Activated naive CD8-positive, alpha-beta T cell (primary cell): Measurements from ENCODE around the gene GEMIN7.

Source experiments
- H3K27ac Mint-ChIP-seq: one replicate; pipeline ENCODE4 v1.8.0; 2021; ENCODE audit warnings: mixed read lengths
- H3K27me3 Mint-ChIP-seq: one replicate; pipeline ENCODE4 v1.8.0; 2021; ENCODE audit warnings: mixed read lengths
- H3K36me3 Mint-ChIP-seq: one replicate; pipeline ENCODE4 v1.8.0; 2021; ENCODE audit warnings: mixed read lengths
- H3K4me1 Mint-ChIP-seq: one replicate; pipeline ENCODE4 v1.8.0; 2021; ENCODE audit warnings: low read depth, mixed read lengths
- H3K4me3 Mint-ChIP-seq: one replicate; pipeline ENCODE4 v1.8.0; 2021; ENCODE audit warnings: mild to moderate bottlenecking, mixed read lengths
- H3K9me3 Mint-ChIP-seq: one replicate; pipeline ENCODE4 v1.8.0; 2021; ENCODE audit warnings: low read depth, mixed read lengths

The GEMIN7 gene

DNA sequence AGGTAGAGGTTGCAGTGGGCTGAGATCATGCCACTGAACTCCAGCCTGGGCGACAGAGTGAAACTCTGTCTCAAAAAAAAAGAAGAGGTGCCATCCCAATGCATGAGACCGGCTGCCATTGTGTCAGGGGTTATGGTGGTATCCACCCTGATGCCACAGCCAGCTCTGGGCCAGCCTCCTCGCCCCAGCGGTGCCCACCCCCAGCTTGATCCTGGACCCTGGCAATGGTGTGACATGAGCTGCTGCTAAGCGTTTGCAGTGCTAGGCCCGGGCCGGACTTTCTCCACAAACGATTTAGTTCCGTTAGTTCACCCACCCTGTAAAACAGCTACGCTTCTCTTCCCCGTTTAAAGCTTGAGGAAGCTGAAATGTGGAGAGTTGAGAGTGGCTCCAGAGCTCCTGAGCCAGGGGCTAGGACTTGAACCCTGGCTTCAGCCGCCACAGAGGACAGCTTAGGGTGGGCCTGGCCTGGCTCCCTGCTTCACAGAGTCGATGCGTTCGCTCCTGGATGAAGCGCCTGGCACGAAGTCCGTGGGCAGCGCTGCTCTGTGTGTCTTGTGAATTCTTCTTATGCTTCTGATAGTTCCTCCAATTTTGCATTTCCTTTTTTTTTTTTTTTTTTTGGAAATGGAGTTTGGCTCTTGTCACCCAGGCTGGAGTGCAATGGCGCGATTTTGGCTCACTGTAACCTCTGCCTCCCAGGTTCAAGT is 56.3 kb downstream of the GEMIN7 start:
- H3K4me1 Mint-ChIP-seq = peaks cover 1% of the 10 kb centered on the region
- no peak overlapping the region for H3K27ac Mint-ChIP-seq
- H3K4me3 Mint-ChIP-seq = no peak overlapping the region
- no peaks in the 10 kb centered on the region for H3K27me3 Mint-ChIP-seq
- no peaks in the 10 kb centered on the region for H3K36me3 Mint-ChIP-seq
- no peaks in the 10 kb centered on the region for H3K9me3 Mint-ChIP-seq

DNA sequence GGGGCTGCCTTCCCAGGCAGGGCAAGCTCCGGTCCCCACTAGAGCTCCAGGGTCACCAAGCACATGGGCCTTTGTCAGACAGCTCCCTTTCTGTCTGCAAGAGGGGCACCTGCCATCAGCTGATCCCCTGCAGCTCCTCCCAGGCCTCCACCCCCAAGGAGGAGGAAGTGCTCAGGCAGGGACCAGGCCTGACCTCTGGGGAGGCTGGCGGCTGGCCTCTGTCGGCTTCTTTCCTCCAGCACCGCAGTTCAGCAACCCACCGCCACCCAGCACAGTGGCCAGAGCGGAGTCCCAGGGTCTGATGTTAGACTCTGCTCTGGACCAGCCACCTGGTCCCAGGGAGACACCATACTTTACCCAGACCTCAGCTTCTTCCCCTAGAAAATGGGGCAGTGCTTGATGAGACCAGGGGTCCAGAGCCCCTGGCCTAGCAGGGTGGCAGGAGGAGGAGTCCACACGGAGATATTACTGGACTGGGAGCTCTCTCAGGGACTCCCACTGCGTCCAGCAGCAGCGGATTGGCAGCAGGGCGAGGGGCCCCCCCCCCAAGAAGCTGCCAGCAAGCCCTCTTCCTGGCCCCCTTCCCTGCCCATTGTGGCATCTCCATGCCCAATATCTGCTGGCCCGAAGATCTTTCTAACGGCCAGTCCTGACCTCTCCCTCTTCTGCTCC is 57.6 kb downstream of the GEMIN7 start:
- no peaks in the 10 kb centered on the region for H3K36me3 Mint-ChIP-seq

DNA sequence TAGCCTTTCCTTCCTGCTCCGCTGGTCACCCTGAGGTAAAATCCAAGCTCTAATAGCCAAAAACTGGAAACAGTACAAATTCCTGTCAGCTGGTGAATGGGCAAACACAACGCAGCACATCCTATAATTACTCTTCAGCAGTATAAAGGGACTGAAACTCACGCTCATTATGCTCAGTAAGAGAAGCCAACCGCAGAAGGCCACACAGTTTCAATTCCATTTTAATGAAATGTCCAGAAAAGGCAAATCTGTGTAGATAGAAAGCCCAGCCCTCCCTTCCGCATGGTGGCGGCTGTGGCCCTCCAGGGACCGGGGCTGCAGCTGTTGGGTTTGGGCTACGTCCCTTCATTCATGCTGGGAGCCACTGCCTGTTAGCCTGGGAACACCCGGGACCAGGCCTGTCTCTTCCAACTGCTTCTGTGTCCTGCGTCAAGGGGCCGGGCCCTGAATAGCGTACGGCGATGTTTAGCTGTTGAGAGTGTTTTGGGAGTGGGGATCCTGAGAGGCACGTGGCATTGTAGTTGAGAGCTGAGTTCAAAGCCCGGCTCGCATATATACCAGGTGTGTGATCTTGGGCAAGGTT is 58.2 kb downstream of the GEMIN7 start:
- Mint-ChIP-seq H3K4me3 (no peak overlapping the region), H3K27ac (no peak overlapping the region)

More for the DNA sequence above, 57.6 kb downstream of the GEMIN7 start:
- no peaks in the 10 kb centered on the region for H3K27me3 Mint-ChIP-seq
- H3K27ac Mint-ChIP-seq = no peak overlapping the region
- H3K9me3 Mint-ChIP-seq = no peaks in the 10 kb centered on the region
- H3K4me1 Mint-ChIP-seq = peaks cover 1% of the 10 kb centered on the region
- no peak overlapping the region for H3K4me3 Mint-ChIP-seq

DNA sequence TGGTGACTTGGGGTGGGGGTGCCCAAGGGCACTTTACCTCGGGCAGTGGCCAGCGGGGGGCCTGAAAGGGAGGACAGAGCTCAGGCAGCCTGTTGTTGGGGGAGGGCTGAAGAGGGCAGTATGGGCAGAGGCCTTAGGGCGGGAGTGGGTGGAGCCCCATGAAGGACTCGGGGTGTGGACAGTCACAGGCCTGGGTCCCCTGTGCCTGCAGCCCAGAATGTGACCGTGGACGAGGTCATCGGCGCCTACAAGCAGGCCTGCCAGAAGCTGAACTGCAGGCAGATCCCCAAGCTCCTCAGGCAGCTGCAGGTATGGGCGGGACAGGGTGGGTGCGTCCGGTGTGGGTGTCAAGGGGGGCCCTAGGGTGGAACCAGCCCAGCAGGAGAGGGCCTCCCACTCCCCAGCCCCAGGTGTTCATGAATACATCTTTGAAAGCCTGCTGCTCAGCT is 59.3 kb downstream of the GEMIN7 start:
- Mint-ChIP-seq H3K36me3 (peaks cover 2% of the 10 kb centered on the region), H3K9me3 (no peaks in the 10 kb centered on the region), H3K4me3 (no peak overlapping the region), H3K27ac (no peak overlapping the region), H3K27me3 (no peaks in the 10 kb centered on the region), H3K4me1 (peaks cover 1% of the 10 kb centered on the region)

More for the DNA sequence above, 58.2 kb downstream of the GEMIN7 start:
- Mint-ChIP-seq H3K27me3 (no peaks in the 10 kb centered on the region), H3K4me1 (peaks cover 1% of the 10 kb centered on the region), H3K9me3 (no peaks in the 10 kb centered on the region), H3K36me3 (no peaks in the 10 kb centered on the region)

DNA sequence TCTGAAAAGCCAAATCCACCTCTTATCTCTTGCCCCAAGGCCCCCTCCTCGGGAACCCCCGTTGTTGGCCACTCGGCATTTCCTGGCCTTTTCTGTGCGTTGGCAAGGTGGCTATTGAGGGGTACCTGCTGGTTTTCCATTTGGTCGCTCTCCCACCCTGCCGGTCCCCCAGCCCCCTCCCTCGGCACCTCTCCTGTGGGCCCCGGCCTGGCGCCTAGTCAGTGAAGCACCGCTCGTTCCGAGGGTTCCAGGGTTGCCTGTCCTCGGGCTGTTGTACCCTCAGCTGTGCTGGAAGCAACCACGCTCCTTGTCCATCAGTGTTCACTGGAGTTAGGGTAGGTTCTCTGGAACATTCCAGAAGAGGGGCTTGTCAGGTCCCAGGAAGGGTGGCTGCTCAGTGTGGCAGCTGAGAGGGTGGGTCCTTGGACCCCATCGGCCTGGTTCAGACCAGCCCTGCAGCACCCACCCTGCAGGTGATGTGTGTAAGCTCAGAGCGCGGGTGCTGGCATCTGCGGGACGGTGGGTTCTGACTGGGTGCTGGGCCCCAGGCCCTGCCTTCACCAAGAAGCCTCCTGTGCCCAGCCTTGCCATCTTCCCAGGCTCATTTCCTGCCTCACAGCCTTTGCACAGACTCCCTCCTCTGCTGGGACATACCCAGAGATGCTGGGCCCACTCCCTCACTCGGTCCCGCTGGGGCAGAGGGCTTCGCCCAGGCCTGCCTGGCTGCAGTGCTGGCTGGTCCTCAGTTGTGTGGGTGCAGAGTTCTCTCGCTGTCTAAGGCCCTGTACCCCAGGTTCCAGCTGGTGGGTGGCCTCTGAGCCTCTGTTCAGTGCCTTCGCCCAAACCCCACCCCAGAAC is 60.5 kb downstream of the GEMIN7 start:
- Mint-ChIP-seq H3K4me3 (no peak overlapping the region), H3K27ac (no peak overlapping the region)

DNA sequence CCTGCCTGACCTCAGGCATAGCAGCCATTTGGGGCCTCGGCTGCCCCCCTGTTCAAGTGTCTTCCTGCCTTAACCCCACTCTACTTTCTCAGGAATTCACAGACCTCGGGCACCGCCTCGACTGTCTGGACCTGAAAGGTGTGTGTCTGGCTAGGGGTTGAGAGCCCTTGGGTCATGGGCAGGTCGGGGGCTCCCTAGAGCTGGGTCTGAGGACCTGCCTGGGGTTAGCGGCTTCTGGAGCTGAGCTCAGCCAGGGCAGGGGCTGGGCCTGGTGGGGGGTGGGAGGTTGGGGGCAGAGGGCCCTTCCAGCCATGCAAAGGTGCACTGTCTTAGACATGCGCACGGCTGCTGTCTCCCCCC is 61.1 kb downstream of the GEMIN7 start:
- Mint-ChIP-seq H3K27ac (no peak overlapping the region), H3K4me3 (no peak overlapping the region), H3K36me3 (peaks cover 2% of the 10 kb centered on the region), H3K27me3 (no peaks in the 10 kb centered on the region), H3K4me1 (peaks cover 1% of the 10 kb centered on the region), H3K9me3 (no peaks in the 10 kb centered on the region)

More for the DNA sequence above, 60.5 kb downstream of the GEMIN7 start:
- Mint-ChIP-seq H3K27me3 (no peaks in the 10 kb centered on the region), H3K9me3 (no peaks in the 10 kb centered on the region), H3K36me3 (peaks cover 2% of the 10 kb centered on the region), H3K4me1 (peaks cover 1% of the 10 kb centered on the region)

DNA sequence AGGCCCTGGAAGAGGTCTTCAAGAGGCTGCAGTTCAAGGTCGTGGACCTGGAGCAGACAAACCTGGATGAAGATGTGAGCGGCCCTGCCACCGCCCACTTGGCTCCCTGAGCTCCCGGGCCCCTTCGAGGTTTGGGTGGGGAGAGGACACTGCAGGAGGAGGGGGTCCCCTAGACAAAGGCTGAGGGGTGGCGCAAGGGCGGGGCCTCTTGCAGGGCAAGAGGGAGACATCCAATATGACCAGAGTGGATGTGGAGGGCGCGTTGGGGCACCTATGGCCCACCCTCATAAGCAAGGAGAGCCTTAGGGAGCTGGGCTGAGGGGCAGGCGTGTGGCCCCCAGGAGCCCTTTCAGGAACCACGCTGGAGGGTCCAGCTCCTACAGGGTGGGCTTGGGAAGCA is 61.5 kb downstream of the GEMIN7 start:
- Mint-ChIP-seq H3K27ac (no peak overlapping the region), H3K36me3 (peaks cover 2% of the 10 kb centered on the region)

More for the DNA sequence above, 61.5 kb downstream of the GEMIN7 start:
- Mint-ChIP-seq H3K4me1 (peaks cover 1% of the 10 kb centered on the region), H3K4me3 (no peak overlapping the region), H3K9me3 (no peaks in the 10 kb centered on the region), H3K27me3 (no peaks in the 10 kb centered on the region)
